Heart right ventricle (tissue), 16 donors: ENCODE data around the gene TMTC2. TPM values are rescaled to one million over a fixed set of nuclear protein-coding genes. Genes with fewer than 3 reads are reported as not detected.
"Not testable (repeated sequence)": the region's sequence is repeated elsewhere in the genome, so short reads cannot be mapped to it uniquely, and the experiment has no call there.

Experiments
- ATAC-seq, 8 donors: fragments of 200-7000 bp; cut with Tn5 transposase; one replicate each; pipeline ENCODE4 v1.9.1; 2020; ENCODE audit warnings: mild to moderate bottlenecking in 8 of 8, moderate library complexity in 8 of 8, moderate number of reproducible peaks in 1 of 8
- DNase-seq, 2 donors: peaks; one replicate each; pipeline ENCODE4 v3.0.0-alpha.2; 2020
- H3K27ac ChIP-seq, 10 donors: fragments of 200-600 bp; sonication (generic) in 2 of 10; one replicate each; pipeline versions ENCODE4 v1.5.0 to v1.8.0; 2020 to 2022; ENCODE audit warnings: mild to moderate bottlenecking in 3 of 10
- H3K27me3 ChIP-seq, 7 donors: fragments of 200-600 bp; one replicate each; pipeline ENCODE4 v1.8.0; 2021 to 2022; ENCODE audit warnings: mild to moderate bottlenecking in 2 of 7
- H3K36me3 ChIP-seq, 9 donors: fragments of 200-600 bp; sonication (generic) in 1 of 9; one replicate each; pipeline versions ENCODE4 v1.5.0 to v1.8.0; 2020 to 2022; ENCODE audit warnings: mild to moderate bottlenecking in 2 of 9
- H3K4me1 ChIP-seq, 9 donors: fragments of 200-600 bp; sonication (generic) in 1 of 9; one replicate each; pipeline versions ENCODE4 v1.5.0 to v1.8.0; 2020 to 2022; ENCODE audit warnings: mild to moderate bottlenecking in 4 of 9
- H3K4me3 ChIP-seq, 10 donors: fragments of 200-600 bp; sonication (generic) in 2 of 10; one replicate each; pipeline versions ENCODE4 v1.5.0 to v1.8.0; 2020 to 2022; ENCODE audit warnings: mild to moderate bottlenecking in 7 of 10, moderate library complexity in 2 of 10
- H3K9me3 ChIP-seq, 11 donors: fragments of 200-600 bp in 10 of 11; sonication (generic) in 2 of 11; one replicate each; pipeline versions ENCODE4 v1.5.0 to v1.8.0; 2013 to 2022; ENCODE audit warnings: mild to moderate bottlenecking in 2 of 11, control low read depth in 1 of 11, moderate library complexity in 1 of 11
- CTCF ChIP-seq, 9 donors: fragments of 200-600 bp; sonication (generic) in 2 of 9; IDR thresholded peaks; one replicate each; pipeline versions ENCODE4 v1.5.0 to v1.8.0; 2021 to 2022; ENCODE audit warnings: antibody characterized with exemption in 9 of 9, mild to moderate bottlenecking in 5 of 9, moderate library complexity in 1 of 9
- WGBS, 2 donors: extraction: QIAGEN DNeasy Blood & Tissue Kit; methylation state at CpG; one replicate each; pipeline ENCODE4 v1.1.7; 2013; ENCODE audit warnings: inconsistent platforms in 1 of 2; 5-methylcytosine and 5-hydroxymethylcytosine counted together
- intact Hi-C, 10 donors: fragments of 100-400 bp; cut with DNase I; formaldehyde crosslinking; loops; one replicate each; pipeline versions ENCODE4 v1.11.1 to v1.14.2; 2022
- polyA plus RNA-seq, 2 donors: library from polyadenylated mRNA; stranded (reverse); fragments of 200-250 nt; gene quantifications; one replicate each; pipeline ENCODE4 v1.2.3, GENCODE V29; 2013
- total RNA-seq, 10 donors: library from RNA; stranded (reverse); fragmentation: NEBNext Ultra II Directional in 3 of 10; extraction: Animal tissue kit (Norgen Biotek cat#: 25700) in 3 of 10; gene quantifications; one replicate each; pipeline versions ENCODE4 v1.2.1 to v1.2.4, GENCODE V29; 2021 to 2023
- donor health status: Arrhythmogenic right ventricular cardiomyopathy.
- donor health status: ischemic (EF 13 %, LVEDD 7.1; RV severe dilation, severe dysfunction).
- donor health status: healthy with polysubstance abuse.
- donor health status: DM: no; HTN: yes; CAD: no.
- donor health status: DM: no; HTN: no; CAD: no.
- donor health status: ischemic (EF 25% LVEDD 6.9; RV normal size, moderate dysfunction).
- donor health status: ischemic (EF 25% LVEDD 5.7; RV mildly dilated, moderate dysfunction).
- donor health status: healthy.
- donor health status: DM: yes; HTN: yes; CAD: no.
- donor health status: Ischemic cardiomyopathy.
- donor health status: ischemic (EF 35%, LVEDD 5.7; RV mildly dilated, moderate dysfunction).
- donor health status: nonischemic (EF 11% LVEDD 7.7; RV severe dilation, severe dysfunction).
- donor health status: DM: yes; HTN: yes; CAD: no.
- donor health status: PGD.
- donor health status: ischemic (EF 29% LVEDD 5.4; RV normal size, mild dysfunction).
- donor health status: nonischemic (EF 23%, LVEDD 6.1; RV moderate dilation, normal function).

Gene TMTC2
- total and polyA plus RNA-seq, 12 donors, result 1.6 to 4.4 (median 2.6) TPM

- no peaks in the 10 kb centered on the region for H3K27me3 ChIP-seq
- intact Hi-C loops, result no loop called here
- ATAC-seq (no peak), DNase-seq (no peak)
- peak overlapping the region in 1 of 10 donors; percentile 8 for H3K27ac ChIP-seq
- no peak for TF ChIP-seq CTCF (IDR thresholded peaks at IDR 0.05)
- peaks cover 0 to 18% (median 0%) of the 10 kb centered on the region in 9 donors for H3K4me1 ChIP-seq
- 90 to 97% methylated on average over 1 of the region's 1 CpG for WGBS, 2 donors
- no peaks in the 10 kb centered on the region for H3K36me3 ChIP-seq
- H3K9me3 ChIP-seq, result no peaks in the 10 kb centered on the region
- no peak overlapping the region for H3K4me3 ChIP-seq
Measured at GRCh38 chr12:82838827-82839226, 152.1 kb downstream of the TMTC2 start.

- H3K9me3 ChIP-seq, result no peaks in the 10 kb centered on the region
- no peaks in the 10 kb centered on the region for H3K36me3 ChIP-seq
- 95% methylated on average over 4 of the region's 4 CpGs for WGBS, 2 donors
- H3K27ac ChIP-seq, result no peak overlapping the region
- H3K4me3 ChIP-seq, result no peak overlapping the region
- H3K4me1 ChIP-seq, result peaks cover 0 to 18% (median 0%) of the 10 kb centered on the region in 9 donors
- no peak for ATAC-seq
- no peak for TF ChIP-seq CTCF (IDR thresholded peaks at IDR 0.05)
- intact Hi-C loops, result no loop called here
- DNase-seq, result no peak
- H3K27me3 ChIP-seq, result no peaks in the 10 kb centered on the region
Measured at GRCh38 chr12:82839796-82840195, 153.1 kb downstream of the TMTC2 start.

- DNase-seq (no peak), ATAC-seq (no peak)
- Histone ChIP-seq H3K9me3 (no peaks in the 10 kb centered on the region), H3K4me1 (peaks cover 0 to 14% (median 0%) of the 10 kb centered on the region in 9 donors), H3K36me3 (no peaks in the 10 kb centered on the region), H3K4me3 (no peak overlapping the region), H3K27me3 (no peaks in the 10 kb centered on the region), H3K27ac (no peak overlapping the region)
- 79 to 85% methylated on average over 7 of the region's 7 CpGs for WGBS, 2 donors
- TF ChIP-seq CTCF (IDR thresholded peaks at IDR 0.05), result no peak
- intact Hi-C loops, result no loop called here
Measured at GRCh38 chr12:82841487-82841904, 154.8 kb downstream of the TMTC2 start.

- intact Hi-C loops, result no loop called here
- H3K4me3 ChIP-seq, result no peak overlapping the region
- H3K27ac ChIP-seq, result no peak overlapping the region
- H3K9me3 ChIP-seq, result no peaks in the 10 kb centered on the region
- DNase-seq (no peak), ATAC-seq (no peak)
- WGBS, 2 donors, result 96 to 98% methylated on average over 3 of the region's 3 CpGs
- H3K36me3 ChIP-seq, result no peaks in the 10 kb centered on the region
- no peak for TF ChIP-seq CTCF (IDR thresholded peaks at IDR 0.05)
- no peaks in the 10 kb centered on the region for H3K27me3 ChIP-seq
- H3K4me1 ChIP-seq, result peaks cover 0 to 14% (median 0%) of the 10 kb centered on the region in 9 donors
Measured at GRCh38 chr12:82842480-82842879, 155.8 kb downstream of the TMTC2 start.

- intact Hi-C loops, DNase-seq, H3K4me3 ChIP-seq, H3K27ac ChIP-seq, H3K36me3 ChIP-seq, H3K4me1 ChIP-seq, H3K9me3 ChIP-seq, ATAC-seq, H3K27me3 ChIP-seq: not testable (repeated sequence)
- WGBS, 2 donors, result 95 to 96% methylated on average over 7 of the region's 7 CpGs
Measured at GRCh38 chr12:82845076-82845475, 158.4 kb downstream of the TMTC2 start.
